SK-N-SH (cell line): Measurements from ENCODE around the gene CLIC1.

Experiments used
- FOSL2 ChIP-seq: IDR thresholded peaks from 2 replicates; pipeline ENCODE4 v1.4.0; 2012; ENCODE audit warnings: low read depth, mild to moderate bottlenecking, moderate library complexity, borderline replicate concordance
- MAX ChIP-seq: IDR thresholded peaks from 2 replicates; pipeline ENCODE4 v1.4.0; 2012; ENCODE audit warnings: low read depth
- POLR2AphosphoS5 ChIP-seq: IDR thresholded peaks from 2 replicates; pipeline ENCODE4 v1.6.1; 2012; ENCODE audit warnings: low read depth, low read length
- SMC3 ChIP-seq: IDR thresholded peaks from 2 replicates; pipeline ENCODE4 v1.6.1; 2012; ENCODE audit warnings: low read depth, low read length, improper control_type of control experiment
- USF1 ChIP-seq: IDR thresholded peaks from 2 replicates; pipeline ENCODE4 v1.4.0; 2012; ENCODE audit warnings: low read depth, borderline replicate concordance
- TF ChIP-seq, protein P1 (sequence below): fragments of 200-600 bp; sonication (generic); IDR thresholded peaks from 2 replicates; pipeline ENCODE4 v1.6.1; 2017; ENCODE audit warnings: antibody characterized with exemption, mild to moderate bottlenecking, moderate library complexity

- TF ChIP-seq MAX (no peak), USF1 (no peak), SMC3 (no peak), FOSL2 (no peak), POLR2AphosphoS5 (no peak)
- TF ChIP-seq, protein P1, sequence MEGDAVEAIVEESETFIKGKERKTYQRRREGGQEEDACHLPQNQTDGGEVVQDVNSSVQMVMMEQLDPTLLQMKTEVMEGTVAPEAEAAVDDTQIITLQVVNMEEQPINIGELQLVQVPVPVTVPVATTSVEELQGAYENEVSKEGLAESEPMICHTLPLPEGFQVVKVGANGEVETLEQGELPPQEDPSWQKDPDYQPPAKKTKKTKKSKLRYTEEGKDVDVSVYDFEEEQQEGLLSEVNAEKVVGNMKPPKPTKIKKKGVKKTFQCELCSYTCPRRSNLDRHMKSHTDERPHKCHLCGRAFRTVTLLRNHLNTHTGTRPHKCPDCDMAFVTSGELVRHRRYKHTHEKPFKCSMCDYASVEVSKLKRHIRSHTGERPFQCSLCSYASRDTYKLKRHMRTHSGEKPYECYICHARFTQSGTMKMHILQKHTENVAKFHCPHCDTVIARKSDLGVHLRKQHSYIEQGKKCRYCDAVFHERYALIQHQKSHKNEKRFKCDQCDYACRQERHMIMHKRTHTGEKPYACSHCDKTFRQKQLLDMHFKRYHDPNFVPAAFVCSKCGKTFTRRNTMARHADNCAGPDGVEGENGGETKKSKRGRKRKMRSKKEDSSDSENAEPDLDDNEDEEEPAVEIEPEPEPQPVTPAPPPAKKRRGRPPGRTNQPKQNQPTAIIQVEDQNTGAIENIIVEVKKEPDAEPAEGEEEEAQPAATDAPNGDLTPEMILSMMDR, result no peak
These were observed 29.8 kb upstream of the CLIC1 start for GRCh38 chr6:31765910-31766794.
